ENCODE measurements around the gene ZC3H7A.

Gene ZC3H7A

GRCh38 chr16:11731222-11731621, 65.8 kb downstream of the ZC3H7A start:
- TF ChIP-seq RAD21 (IDR thresholded peaks at IDR 0.05; ENCODE audit: low read depth), result no peak
- no peak for TF ChIP-seq EGR1 (IDR thresholded peaks at IDR 0.05)
- TF ChIP-seq CREB1 (IDR thresholded peaks at IDR 0.05; ENCODE audit: low read depth), result no peak
- no peak for TF ChIP-seq FOXM1 (IDR thresholded peaks at IDR 0.05; ENCODE audit: borderline replicate concordance, low read depth)
- no peak for TF ChIP-seq TAF1 (IDR thresholded peaks at IDR 0.05; ENCODE audit: low read depth)
- no peak for TF ChIP-seq USF1 (IDR thresholded peaks at IDR 0.05)
- TF ChIP-seq TEAD4 (IDR thresholded peaks at IDR 0.05), result no peak
- TF ChIP-seq EP300 (IDR thresholded peaks at IDR 0.05; ENCODE audit: borderline replicate concordance), result no peak
- no peak for TF ChIP-seq CEBPB (IDR thresholded peaks at IDR 0.05)
- no peak for TF ChIP-seq REST (IDR thresholded peaks at IDR 0.05; ENCODE audit: low read depth)
- TF ChIP-seq NFIC (IDR thresholded peaks at IDR 0.05), result no peak
- TF ChIP-seq YY1 (IDR thresholded peaks at IDR 0.05; ENCODE audit: low read depth), result no peak
- TF ChIP-seq MAX (IDR thresholded peaks at IDR 0.05), result no peak
- no peak for TF ChIP-seq TCF12 (IDR thresholded peaks at IDR 0.05; ENCODE audit: low read depth)
- no peak for TF ChIP-seq ZBTB7A (IDR thresholded peaks at IDR 0.05; ENCODE audit: low read depth)

- TF ChIP-seq FOXM1 (IDR thresholded peaks at IDR 0.05; ENCODE audit: borderline replicate concordance, low read depth), result no peak
- no peak for TF ChIP-seq RAD21 (IDR thresholded peaks at IDR 0.05; ENCODE audit: low read depth)
- no peak for TF ChIP-seq EP300 (IDR thresholded peaks at IDR 0.05; ENCODE audit: borderline replicate concordance)
- TF ChIP-seq YY1 (IDR thresholded peaks at IDR 0.05; ENCODE audit: low read depth), result no peak
- TF ChIP-seq REST (IDR thresholded peaks at IDR 0.05; ENCODE audit: low read depth), result no peak
- no peak for TF ChIP-seq TCF12 (IDR thresholded peaks at IDR 0.05; ENCODE audit: low read depth)
- no peak for TF ChIP-seq NFIC (IDR thresholded peaks at IDR 0.05)
- TF ChIP-seq MAX (IDR thresholded peaks at IDR 0.05), result no peak
- no peak for TF ChIP-seq CREB1 (IDR thresholded peaks at IDR 0.05; ENCODE audit: low read depth)
Observed at GRCh38 chr16:11729787-11730186, 67.3 kb downstream of the ZC3H7A start.

- no peak for TF ChIP-seq TCF12 (IDR thresholded peaks at IDR 0.05; ENCODE audit: low read depth)
- no peak for TF ChIP-seq TAF1 (IDR thresholded peaks at IDR 0.05; ENCODE audit: low read depth)
- no peak for TF ChIP-seq YY1 (IDR thresholded peaks at IDR 0.05; ENCODE audit: low read depth)
- no peak for TF ChIP-seq EP300 (IDR thresholded peaks at IDR 0.05; ENCODE audit: borderline replicate concordance)
- TF ChIP-seq ZBTB7A (IDR thresholded peaks at IDR 0.05; ENCODE audit: low read depth), result no peak
- TF ChIP-seq RAD21 (IDR thresholded peaks at IDR 0.05; ENCODE audit: low read depth), result no peak
- no peak for TF ChIP-seq CREB1 (IDR thresholded peaks at IDR 0.05; ENCODE audit: low read depth)
- TF ChIP-seq MAX (IDR thresholded peaks at IDR 0.05), result no peak
- TF ChIP-seq EGR1 (IDR thresholded peaks at IDR 0.05), result no peak
- TF ChIP-seq TEAD4 (IDR thresholded peaks at IDR 0.05), result no peak
- TF ChIP-seq USF1 (IDR thresholded peaks at IDR 0.05), result no peak
- TF ChIP-seq CEBPB (IDR thresholded peaks at IDR 0.05), result no peak
- TF ChIP-seq REST (IDR thresholded peaks at IDR 0.05; ENCODE audit: low read depth), result no peak
Observed at GRCh38 chr16:11727796-11728543, 69.1 kb downstream of the ZC3H7A start.

GRCh38 chr16:11726008-11726407, 71.0 kb downstream of the ZC3H7A start:
- no peak for TF ChIP-seq EGR1 (IDR thresholded peaks at IDR 0.05)
- no peak for TF ChIP-seq REST (IDR thresholded peaks at IDR 0.05; ENCODE audit: low read depth)
- TF ChIP-seq EP300 (IDR thresholded peaks at IDR 0.05; ENCODE audit: borderline replicate concordance), result no peak
- TF ChIP-seq USF1 (IDR thresholded peaks at IDR 0.05), result no peak
- TF ChIP-seq TCF12 (IDR thresholded peaks at IDR 0.05; ENCODE audit: low read depth), result no peak
- no peak for TF ChIP-seq MAX (IDR thresholded peaks at IDR 0.05)
- TF ChIP-seq CEBPB (IDR thresholded peaks at IDR 0.05), result no peak
- no peak for TF ChIP-seq ZBTB7A (IDR thresholded peaks at IDR 0.05; ENCODE audit: low read depth)
- no peak for TF ChIP-seq CREB1 (IDR thresholded peaks at IDR 0.05; ENCODE audit: low read depth)
- TF ChIP-seq NFIC (IDR thresholded peaks at IDR 0.05), result no peak
- no peak for TF ChIP-seq TAF1 (IDR thresholded peaks at IDR 0.05; ENCODE audit: low read depth)
- TF ChIP-seq TEAD4 (IDR thresholded peaks at IDR 0.05), result no peak
- TF ChIP-seq RAD21 (IDR thresholded peaks at IDR 0.05; ENCODE audit: low read depth), result no peak
- TF ChIP-seq FOXM1 (IDR thresholded peaks at IDR 0.05; ENCODE audit: borderline replicate concordance, low read depth), result no peak

Measured in Ishikawa (cell line).